Stimulated activated CD4-positive, alpha-beta T cell treated with anti-CD3 and anti-CD28 coated beads, Interleukin-12 subunit alpha, Interleukin-12 subunit beta, amount 100 ng/mL, for 48 hours (primary cell): ENCODE data around the gene SNAPIN.
"Not testable (repeated sequence)": the region's sequence is repeated elsewhere in the genome, so short reads cannot be mapped to it uniquely, and the experiment has no call there.

ENCODE experiments used
- DNase-seq, 3 donors: peaks; one replicate each; pipeline ENCODE4 v3.0.0-alpha.2; 2020; ENCODE audit warnings: low read depth in 2 of 3, low spot score in 1 of 3

Gene SNAPIN

GRCh38 chr1:153646672-153647345, 11.7 kb upstream of the SNAPIN start:
- no peak for DNase-seq

- DNase-seq = no peak
These were observed 11.2 kb upstream of the SNAPIN start for GRCh38 chr1:153647346-153647714.

- DNase-seq = no peak
These were observed 10.4 kb upstream of the SNAPIN start for GRCh38 chr1:153648000-153648643.

- DNase-seq = no peak
These were observed 9.2 kb upstream of the SNAPIN start for GRCh38 chr1:153649137-153649862.

GRCh38 chr1:153649863-153650235, 8.7 kb upstream of the SNAPIN start:
- no peak for DNase-seq

GRCh38 chr1:153651771-153652170, 6.7 kb upstream of the SNAPIN start:
- no peak for DNase-seq

- no peak for DNase-seq
These were observed 5.5 kb upstream of the SNAPIN start for GRCh38 chr1:153652805-153653500.

GRCh38 chr1:153655333-153655732, 3.2 kb upstream of the SNAPIN start:
- no peak for DNase-seq

- DNase-seq = no peak
These were observed 652 bp downstream of the SNAPIN start for GRCh38 chr1:153659175-153659534.

- no peak for DNase-seq
These were observed 1.2 kb downstream of the SNAPIN start for GRCh38 chr1:153659656-153660055.

- no peak for DNase-seq
These were observed 2.7 kb downstream of the SNAPIN start for GRCh38 chr1:153661111-153661708.

- DNase-seq = no peak
These were observed 3.8 kb downstream of the SNAPIN start for GRCh38 chr1:153662269-153662668.

GRCh38 chr1:153663211-153663610, 4.7 kb downstream of the SNAPIN start:
- no peak for DNase-seq

GRCh38 chr1:153667439-153667838, 8.9 kb downstream of the SNAPIN start:
- no peak for DNase-seq

GRCh38 chr1:153668672-153669071, 10.2 kb downstream of the SNAPIN start:
- DNase-seq = not testable (repeated sequence)

GRCh38 chr1:153669606-153670005, 11.1 kb downstream of the SNAPIN start:
- no peak for DNase-seq

- no peak for DNase-seq
These were observed 11.9 kb downstream of the SNAPIN start for GRCh38 chr1:153670257-153670858.

GRCh38 chr1:153670859-153671627, 12.5 kb downstream of the SNAPIN start, which contains the start of gene ILF2:
Gene ILF2, minus strand, starts transcription at chr1:153670993. Its CDS starts 71 bp downstream, at chr1:153670922.
- peak; percentile 93 to 98 (median 98) for DNase-seq

GRCh38 chr1:153671628-153672353, 13.3 kb downstream of the SNAPIN start:
- DNase-seq = peak in 2 of 3 donors; percentile 49 to 55
